Raji (cell line): Measurements from ENCODE around the gene SCNN1G.

Experiments
- POLR2A ChIP-seq: IDR thresholded peaks from 2 replicates; pipeline ENCODE4 v1.6.1; 2011; ENCODE audit warnings: low read depth, low read length, control low read depth; ENCODE audit not compliant: insufficient read depth

Gene SCNN1G

GRCh38 chr16:23215435-23215834, 32.9 kb downstream of the SCNN1G start:
- no peak for TF ChIP-seq POLR2A

GRCh38 chr16:23216658-23217246, 34.2 kb downstream of the SCNN1G start:
- TF ChIP-seq POLR2A = no peak

- no peak for TF ChIP-seq POLR2A
Observed at GRCh38 chr16:23217646-23218045, 35.1 kb downstream of the SCNN1G start.

DNA sequence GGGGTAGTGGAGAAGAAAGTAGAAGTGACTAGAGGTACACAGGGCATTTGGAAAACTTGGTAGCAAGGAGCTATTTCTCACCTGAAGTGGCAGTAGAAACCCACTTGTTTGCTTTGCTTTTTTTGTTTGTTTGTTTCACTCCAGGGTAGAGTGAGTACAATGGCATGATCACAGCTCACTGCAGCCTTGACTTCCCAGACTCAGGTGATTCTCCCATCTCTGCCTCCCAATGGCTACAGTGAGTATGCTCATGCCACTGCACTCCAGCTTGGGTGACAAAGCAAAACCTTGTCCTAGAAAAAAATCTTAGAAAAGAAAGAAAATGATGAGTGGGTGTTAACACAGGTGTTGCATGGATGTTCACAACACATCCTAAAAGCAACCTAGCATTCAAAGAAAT, 40.4 kb downstream of the SCNN1G start:
- TF ChIP-seq POLR2A = no peak

DNA sequence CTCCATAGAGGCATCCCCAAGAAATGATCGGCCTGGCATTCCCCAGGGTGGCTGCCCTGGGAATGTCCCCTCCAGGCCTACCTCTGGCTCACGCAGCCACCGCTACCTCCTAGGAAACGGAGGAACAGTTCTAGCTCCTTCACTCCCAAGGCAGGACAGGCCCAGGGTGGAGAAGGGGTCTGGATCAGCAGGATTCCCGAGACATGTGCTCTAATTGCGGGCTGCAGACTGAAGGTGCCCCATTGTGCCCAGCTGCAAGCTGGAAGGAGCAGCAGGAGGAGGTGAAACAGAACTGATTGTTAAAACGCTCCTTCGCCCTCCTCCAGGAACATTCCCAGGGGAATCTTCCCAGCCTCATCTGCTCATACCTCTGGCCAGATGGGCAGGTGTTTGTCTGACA, 40.8 kb downstream of the SCNN1G start:
- TF ChIP-seq POLR2A = no peak

- TF ChIP-seq POLR2A = no peak
Observed at GRCh38 chr16:23225109-23225508, 42.6 kb downstream of the SCNN1G start.

- no peak for TF ChIP-seq POLR2A
Observed at GRCh38 chr16:23225634-23226033, 43.1 kb downstream of the SCNN1G start.

DNA sequence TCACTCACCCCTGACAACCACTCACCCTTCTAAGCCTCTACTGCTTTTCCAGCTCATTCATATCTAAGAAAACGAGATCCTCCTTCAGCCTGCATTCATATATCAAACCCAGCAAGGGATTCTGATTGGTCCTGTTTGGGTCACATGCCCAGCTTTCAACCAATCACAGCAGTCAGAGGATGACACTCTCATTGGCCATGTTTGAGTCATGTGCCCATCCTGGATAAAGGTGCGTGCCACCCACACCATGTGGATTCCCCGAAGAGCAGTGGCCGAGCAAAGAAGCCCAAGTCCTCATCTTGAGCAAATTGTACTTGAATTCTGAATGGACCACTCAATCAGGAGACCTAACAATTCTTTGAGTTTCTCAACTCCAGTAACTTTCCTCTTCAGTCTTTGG, 45.0 kb downstream of the SCNN1G start:
- TF ChIP-seq POLR2A = no peak

DNA sequence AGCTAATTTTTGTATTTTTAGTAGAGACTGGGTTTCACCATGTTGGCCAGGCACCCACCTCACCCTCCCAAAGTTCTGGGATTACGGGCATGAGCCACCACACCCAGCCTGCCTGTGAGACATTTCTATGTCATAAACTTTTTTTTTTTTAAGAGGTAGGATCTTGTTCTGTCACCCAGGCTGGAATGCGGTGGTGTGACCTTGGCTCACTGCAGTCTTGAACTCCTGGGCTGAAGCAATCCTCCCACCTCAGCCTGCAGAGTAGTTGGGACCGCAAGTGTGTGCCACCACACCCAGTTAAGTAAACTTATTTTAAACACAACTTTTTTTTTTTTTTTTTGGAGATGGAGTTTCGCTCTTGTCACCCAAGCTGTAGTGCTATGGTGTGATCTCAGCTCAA, 47.2 kb downstream of the SCNN1G start:
- no peak for TF ChIP-seq POLR2A

DNA sequence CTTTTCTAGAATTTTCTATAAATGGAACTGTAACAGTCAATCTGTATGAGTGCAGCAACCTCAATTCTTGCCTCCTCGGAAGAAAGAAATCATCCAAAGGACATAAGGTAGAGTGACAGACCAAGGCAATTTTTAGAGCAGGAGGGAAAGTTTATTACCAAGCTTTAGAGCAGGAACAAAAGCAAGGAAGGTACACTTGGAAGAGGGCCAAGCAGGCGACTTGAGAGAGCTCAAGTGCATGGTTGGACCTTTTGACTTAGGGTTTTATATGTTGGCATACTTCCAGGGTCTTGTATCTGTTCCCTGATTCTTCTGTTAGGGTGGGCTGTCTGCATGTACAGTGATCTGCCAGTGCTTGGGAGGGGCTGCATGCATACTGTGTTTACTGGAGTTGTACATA, 50.3 kb downstream of the SCNN1G start:
- no peak for TF ChIP-seq POLR2A

- TF ChIP-seq POLR2A = no peak
Observed at GRCh38 chr16:23235176-23235575, 52.6 kb downstream of the SCNN1G start.

DNA sequence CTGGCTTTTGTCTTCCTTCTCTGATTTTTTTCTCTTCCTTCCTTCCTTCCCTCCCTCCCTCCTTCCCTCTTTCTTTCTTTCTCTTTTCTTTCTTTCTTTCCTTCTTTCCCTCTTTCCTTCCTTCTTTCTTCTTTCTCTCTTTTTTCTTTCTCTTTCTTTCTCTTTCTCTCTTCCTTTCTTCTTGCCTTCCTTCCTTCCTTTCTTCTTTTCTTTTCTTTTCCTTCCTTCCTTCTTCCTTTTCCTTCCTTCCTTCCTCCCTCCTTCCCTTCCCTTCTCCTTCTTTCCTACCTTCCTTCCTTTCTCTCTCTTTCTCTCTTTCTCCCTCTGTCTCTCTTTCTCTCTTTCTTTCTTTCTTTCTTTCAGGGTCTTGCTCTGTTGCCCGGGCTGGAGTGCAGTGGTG, 54.4 kb downstream of the SCNN1G start:
- TF ChIP-seq POLR2A = no peak

- no peak for TF ChIP-seq POLR2A
Observed at GRCh38 chr16:23240994-23241393, 58.4 kb downstream of the SCNN1G start.

DNA sequence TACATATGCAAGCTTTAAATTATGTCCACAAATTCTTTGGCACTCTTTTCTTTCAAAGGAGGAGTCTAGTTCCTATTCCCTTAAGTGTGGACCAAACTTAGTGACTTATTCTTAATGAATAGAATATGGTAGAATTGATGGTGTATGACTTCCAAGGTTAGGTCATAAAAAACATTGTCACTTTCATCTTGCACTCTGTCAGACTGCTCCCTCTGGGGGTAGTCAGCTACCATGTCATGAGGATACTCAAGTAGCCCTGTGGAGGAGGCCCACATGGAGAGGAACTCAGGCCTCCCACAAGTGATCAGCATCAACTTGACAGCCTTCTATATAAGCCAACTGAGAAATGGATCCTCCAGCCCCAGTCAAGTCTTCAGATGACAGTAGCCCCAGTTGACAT, 61.6 kb downstream of the SCNN1G start:
- TF ChIP-seq POLR2A = no peak

GRCh38 chr16:23245268-23245667, 62.7 kb downstream of the SCNN1G start:
- TF ChIP-seq POLR2A = no peak

GRCh38 chr16:23248261-23249194, 66.0 kb downstream of the SCNN1G start:
- no peak for TF ChIP-seq POLR2A
